Measurements from ENCODE around the gene MCM6.
"Not testable (repeated sequence)": the region's sequence is repeated elsewhere in the genome, so short reads cannot be mapped to it uniquely, and the experiment has no call there.

MCM6 gene

DNA sequence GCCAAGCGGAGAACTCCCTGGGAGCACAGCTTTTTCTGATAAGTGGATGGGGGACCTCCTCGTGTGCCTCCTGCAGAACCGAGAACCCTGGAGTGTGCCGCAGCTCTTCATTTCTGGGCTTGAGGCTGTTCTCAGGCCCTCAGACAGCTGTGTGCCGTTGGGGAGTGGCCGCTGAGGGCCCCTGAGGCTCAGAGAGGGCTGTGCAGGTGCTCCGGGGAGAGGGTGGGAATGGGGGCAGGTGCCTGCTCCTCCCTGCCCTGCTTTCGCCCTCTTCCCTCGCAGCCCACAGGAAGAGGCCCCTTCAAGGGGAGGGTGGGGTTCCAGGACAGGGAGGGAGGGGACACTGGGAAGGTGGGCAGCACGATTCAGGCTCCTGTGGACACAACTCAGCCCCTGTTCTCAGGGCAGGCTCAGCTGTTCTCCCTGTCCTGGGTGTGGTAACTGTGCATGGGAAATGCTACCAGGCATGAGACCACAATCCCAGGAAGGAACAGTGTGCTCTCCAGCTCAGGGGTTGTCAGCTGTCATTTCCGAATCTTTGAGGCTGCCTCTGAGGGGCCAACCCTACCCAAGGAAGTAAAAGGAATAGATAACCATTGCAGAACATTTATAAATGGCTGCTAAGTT lies 50.6 kb downstream of the MCM6 start:
- Mint-ChIP-seq H3K36me3 (ENCODE audit: insufficient read depth) (no peaks in the 10 kb centered on the region), H3K9me3 (peaks cover 0 to 3% of the 10 kb centered on the region in 2 donors), H3K27ac (no peak overlapping the region), H3K4me3 (no peak overlapping the region), H3K4me1 (ENCODE audit: low read depth in 2 of 2) (no peaks in the 10 kb centered on the region), H3K27me3 (no peaks in the 10 kb centered on the region)
- DNase-seq (no peak), ATAC-seq (replicated peaks) (no peak)

DNA sequence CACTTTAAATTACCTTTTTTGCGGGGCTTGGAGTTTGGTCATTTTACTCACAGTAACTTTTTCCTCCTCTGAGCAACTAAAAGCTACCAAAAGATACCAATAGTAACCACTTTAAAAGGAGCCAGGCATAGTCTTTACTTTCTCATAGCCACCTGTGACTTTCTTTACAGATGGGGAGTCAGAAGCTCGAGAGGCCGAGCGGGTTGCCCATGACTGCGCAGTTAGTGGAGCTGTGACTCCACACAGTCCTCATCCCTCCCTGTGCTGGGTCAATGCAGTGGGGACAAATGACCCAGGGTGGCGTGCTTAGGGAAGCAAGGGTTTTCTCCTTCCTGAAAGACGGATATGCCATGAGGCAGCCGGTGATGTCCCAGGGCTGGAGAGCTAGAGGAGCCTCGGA lies 51.1 kb downstream of the MCM6 start:
- no peak overlapping the region for H3K4me3 Mint-ChIP-seq

DNA sequence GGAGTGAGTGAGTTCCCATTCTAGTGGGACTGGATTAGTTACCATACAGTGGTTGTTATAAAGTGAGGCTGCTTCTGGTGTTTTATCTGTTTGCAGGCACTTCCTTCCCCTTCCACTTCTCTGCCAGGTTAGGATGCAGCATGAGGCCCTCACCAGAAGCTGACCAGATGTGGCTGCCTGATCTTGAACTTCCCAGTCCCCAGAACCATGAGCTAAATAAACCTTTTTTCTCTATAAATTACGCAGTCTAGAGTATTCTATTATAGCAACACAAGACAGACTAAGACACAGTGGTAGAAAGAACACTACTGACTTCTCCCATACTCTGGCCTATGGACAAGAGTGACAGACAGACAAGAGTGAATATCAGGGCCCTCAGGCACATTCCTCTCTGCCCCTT lies 53.4 kb downstream of the MCM6 start:
- ATAC-seq (replicated peaks) = no peak
- no peak overlapping the region for H3K4me3 Mint-ChIP-seq
- H3K9me3 Mint-ChIP-seq = peaks cover 0 to 3% of the 10 kb centered on the region in 2 donors
- H3K36me3 Mint-ChIP-seq (ENCODE audit: insufficient read depth) = no peaks in the 10 kb centered on the region
- H3K27ac Mint-ChIP-seq = no peak overlapping the region
- DNase-seq = no peak
- H3K4me1 Mint-ChIP-seq (ENCODE audit: low read depth in 2 of 2) = peaks cover 9 to 11% of the 10 kb centered on the region in 2 donors
- no peaks in the 10 kb centered on the region for H3K27me3 Mint-ChIP-seq

More for the DNA sequence above, 51.1 kb downstream of the MCM6 start:
- peaks cover 0 to 3% of the 10 kb centered on the region in 2 donors for H3K9me3 Mint-ChIP-seq
- H3K27ac Mint-ChIP-seq = no peak overlapping the region
- H3K36me3 Mint-ChIP-seq (ENCODE audit: insufficient read depth) = no peaks in the 10 kb centered on the region
- no peaks in the 10 kb centered on the region for H3K27me3 Mint-ChIP-seq
- peaks cover 4 to 5% of the 10 kb centered on the region in 2 donors for H3K4me1 Mint-ChIP-seq (ENCODE audit: low read depth in 2 of 2)
- DNase-seq = no peak
- ATAC-seq (replicated peaks) = no peak

GRCh38 chr2:135821190-135821589 lies 55.1 kb downstream of the MCM6 start:
- Mint-ChIP-seq H3K9me3 (peaks cover 0 to 3% of the 10 kb centered on the region in 2 donors), H3K4me3 (no peak overlapping the region), H3K27ac (no peak overlapping the region), H3K36me3 (ENCODE audit: insufficient read depth) (no peaks in the 10 kb centered on the region), H3K4me1 (ENCODE audit: low read depth in 2 of 2) (peaks cover 9 to 11% of the 10 kb centered on the region in 2 donors), H3K27me3 (no peaks in the 10 kb centered on the region)
- no peak for DNase-seq
- ATAC-seq (replicated peaks) = no peak

- peak; percentile 21 to 49 (median 28) for DNase-seq
- Mint-ChIP-seq H3K27ac (peak overlapping the region in 1 of 2 donors; percentile 5), H3K36me3 (ENCODE audit: insufficient read depth) (no peaks in the 10 kb centered on the region), H3K4me3 (peak overlapping the region; percentile 11 to 47), H3K4me1 (ENCODE audit: low read depth in 2 of 2) (peaks cover 9 to 11% of the 10 kb centered on the region in 2 donors), H3K9me3 (peaks cover 0 to 3% of the 10 kb centered on the region in 2 donors), H3K27me3 (no peaks in the 10 kb centered on the region)
- ATAC-seq (replicated peaks) = peak; percentile 90
Measured at GRCh38 chr2:135820003-135820618, 56.1 kb downstream of the MCM6 start.

DNA sequence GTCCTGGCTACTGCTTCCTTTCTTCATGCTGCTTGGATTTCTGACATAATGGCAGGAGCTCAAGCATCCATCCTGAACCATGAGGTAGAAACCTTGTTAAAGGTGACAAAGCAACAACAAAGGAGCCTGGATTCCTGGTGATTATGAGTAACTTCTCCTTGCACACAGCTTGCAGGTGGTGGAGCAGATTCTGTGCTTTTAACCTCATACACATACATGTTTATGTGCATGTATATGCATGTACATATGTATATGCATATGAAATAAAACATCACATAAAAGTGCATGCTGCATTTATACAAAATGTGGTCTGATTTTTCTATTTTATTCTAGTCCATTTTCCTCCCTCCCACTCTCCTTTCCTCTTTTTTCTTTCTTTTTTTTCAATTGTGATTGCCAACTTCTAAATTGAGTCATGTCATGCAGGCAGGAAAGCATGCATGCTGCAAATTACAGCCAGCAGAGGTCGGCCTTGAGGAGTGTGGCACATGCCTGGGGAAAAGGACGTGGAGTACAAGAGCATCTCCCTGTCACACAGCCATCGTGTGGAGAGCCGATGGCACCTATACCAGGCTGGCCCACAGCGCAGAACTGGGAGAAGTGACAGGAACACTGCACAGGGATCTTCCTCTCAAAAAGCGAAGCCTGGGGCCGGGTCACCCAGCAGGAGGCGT lies 57.2 kb downstream of the MCM6 start:
- no peaks in the 10 kb centered on the region for H3K36me3 Mint-ChIP-seq (ENCODE audit: insufficient read depth)
- H3K9me3 Mint-ChIP-seq = peaks cover 0 to 3% of the 10 kb centered on the region in 2 donors
- H3K27me3 Mint-ChIP-seq = no peaks in the 10 kb centered on the region
- H3K4me3 Mint-ChIP-seq = peak overlapping the region; percentile 11 to 15
- peaks cover 9 to 11% of the 10 kb centered on the region in 2 donors for H3K4me1 Mint-ChIP-seq (ENCODE audit: low read depth in 2 of 2)
- DNase-seq (no peak), ATAC-seq (replicated peaks) (no peak)
- H3K27ac Mint-ChIP-seq = no peak overlapping the region

DNA sequence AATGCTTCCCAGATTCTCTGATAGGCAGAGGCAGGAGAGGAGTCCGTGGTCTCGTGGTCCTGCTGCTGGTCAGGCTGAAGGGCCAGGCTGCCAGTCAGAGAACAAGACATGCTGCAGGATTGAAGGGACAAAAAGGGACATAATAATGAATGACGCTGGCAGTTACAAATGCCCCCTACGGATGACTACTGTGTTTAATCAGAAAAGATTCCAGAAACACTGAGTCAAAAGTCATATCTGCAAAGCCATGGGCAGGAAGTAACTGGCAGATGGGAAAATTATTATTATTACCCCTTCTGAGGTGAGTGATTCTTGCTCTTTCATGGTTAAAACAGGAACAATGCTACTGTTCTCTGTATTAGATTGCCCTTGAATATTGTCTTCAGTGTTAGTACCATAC lies 58.3 kb downstream of the MCM6 start:
- H3K27ac Mint-ChIP-seq = no peak overlapping the region
- DNase-seq = no peak
- H3K9me3 Mint-ChIP-seq = no peaks in the 10 kb centered on the region
- H3K4me1 Mint-ChIP-seq (ENCODE audit: low read depth in 2 of 2) = peaks cover 9 to 11% of the 10 kb centered on the region in 2 donors
- H3K36me3 Mint-ChIP-seq (ENCODE audit: insufficient read depth) = no peaks in the 10 kb centered on the region
- H3K4me3 Mint-ChIP-seq = no peak overlapping the region
- no peak for ATAC-seq (replicated peaks)
- H3K27me3 Mint-ChIP-seq = no peaks in the 10 kb centered on the region

GRCh38 chr2:135817466-135817865 lies 58.8 kb downstream of the MCM6 start:
- no peaks in the 10 kb centered on the region for H3K9me3 Mint-ChIP-seq
- ATAC-seq (replicated peaks) (no peak), DNase-seq (no peak)
- H3K4me3 Mint-ChIP-seq = no peak overlapping the region
- no peaks in the 10 kb centered on the region for H3K36me3 Mint-ChIP-seq (ENCODE audit: insufficient read depth)
- H3K4me1 Mint-ChIP-seq (ENCODE audit: low read depth in 2 of 2) = peaks cover 9 to 11% of the 10 kb centered on the region in 2 donors
- H3K27ac Mint-ChIP-seq = no peak overlapping the region
- no peaks in the 10 kb centered on the region for H3K27me3 Mint-ChIP-seq

GRCh38 chr2:135815269-135815668 lies 61.0 kb downstream of the MCM6 start:
- no peak overlapping the region for H3K4me3 Mint-ChIP-seq
- ATAC-seq (replicated peaks) (no peak), DNase-seq (no peak)
- H3K27ac Mint-ChIP-seq = no peak overlapping the region
- no peaks in the 10 kb centered on the region for H3K36me3 Mint-ChIP-seq (ENCODE audit: insufficient read depth)
- no peaks in the 10 kb centered on the region for H3K27me3 Mint-ChIP-seq
- peaks cover 6 to 8% of the 10 kb centered on the region in 2 donors for H3K4me1 Mint-ChIP-seq (ENCODE audit: low read depth in 2 of 2)
- no peaks in the 10 kb centered on the region for H3K9me3 Mint-ChIP-seq

- H3K27ac Mint-ChIP-seq = no peak overlapping the region
- H3K4me1 Mint-ChIP-seq (ENCODE audit: low read depth in 2 of 2) = no peaks in the 10 kb centered on the region
- no peaks in the 10 kb centered on the region for H3K9me3 Mint-ChIP-seq
- H3K4me3 Mint-ChIP-seq = no peak overlapping the region
- ATAC-seq (replicated peaks) (no peak), DNase-seq (no peak)
- H3K27me3 Mint-ChIP-seq = peaks cover 0 to 10% of the 10 kb centered on the region in 2 donors
- H3K36me3 Mint-ChIP-seq (ENCODE audit: insufficient read depth) = no peaks in the 10 kb centered on the region
Measured at GRCh38 chr2:135812907-135813511, 63.2 kb downstream of the MCM6 start.

GRCh38 chr2:135807874-135808273 lies 68.4 kb downstream of the MCM6 start:
- H3K27ac Mint-ChIP-seq; H3K9me3 Mint-ChIP-seq; H3K4me1 Mint-ChIP-seq (ENCODE audit: low read depth in 2 of 2); DNase-seq; ATAC-seq (replicated peaks); H3K27me3 Mint-ChIP-seq; H3K36me3 Mint-ChIP-seq (ENCODE audit: insufficient read depth); H3K4me3 Mint-ChIP-seq: not testable (repeated sequence)

- DNase-seq = no peak
- Mint-ChIP-seq H3K27ac (no peak overlapping the region), H3K27me3 (peaks cover 0 to 3% of the 10 kb centered on the region in 2 donors), H3K4me1 (ENCODE audit: low read depth in 2 of 2) (no peaks in the 10 kb centered on the region), H3K36me3 (ENCODE audit: insufficient read depth) (no peaks in the 10 kb centered on the region), H3K4me3 (no peak overlapping the region), H3K9me3 (peaks cover 0 to 3% of the 10 kb centered on the region in 2 donors)
- no peak for ATAC-seq (replicated peaks)
Measured at GRCh38 chr2:135803278-135803677, 73.0 kb downstream of the MCM6 start.

DNA sequence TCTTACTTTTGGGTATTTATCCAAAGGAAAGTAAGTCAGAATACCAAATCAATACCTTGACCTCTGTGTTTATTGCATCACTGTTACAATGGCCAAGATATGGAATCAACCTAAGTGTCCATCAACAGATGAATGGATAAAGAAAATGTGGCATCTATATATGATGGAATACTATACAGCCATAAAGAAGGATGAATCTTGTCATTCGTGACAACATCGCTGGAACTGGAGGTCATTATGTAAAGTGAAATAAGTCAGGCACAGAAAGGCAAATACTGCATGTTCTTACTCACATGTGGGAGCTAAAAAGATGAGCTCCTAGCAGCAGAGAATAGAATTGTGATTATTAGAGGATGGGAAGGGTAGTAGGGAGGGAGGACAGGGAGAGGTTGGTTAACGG lies 73.9 kb downstream of the MCM6 start:
- DNase-seq (no peak), ATAC-seq (replicated peaks) (no peak)
- Mint-ChIP-seq H3K4me3 (no peak overlapping the region), H3K4me1 (ENCODE audit: low read depth in 2 of 2) (peaks cover 3% of the 10 kb centered on the region in 2 donors), H3K27ac (no peak overlapping the region), H3K27me3 (no peaks in the 10 kb centered on the region), H3K9me3 (peaks cover 0 to 3% of the 10 kb centered on the region in 2 donors), H3K36me3 (ENCODE audit: insufficient read depth) (no peaks in the 10 kb centered on the region)
